Nucleus accumbens (tissue), 56 donors: Measurements from ENCODE around the gene ZNF330.

Experiments
- DNase-seq, 56 donors: peaks; one replicate each; lab custom pipeline; 2025; lab: John Stamatoyannopoulos, UW

ZNF330 gene

GRCh38 chr4:141229408-141230101 is 8.9 kb downstream of the ZNF330 start:
- peak in 1 of 56 donors; percentile 1 for DNase-seq

- DNase-seq: no peak
Observed at GRCh38 chr4:141233673-141234072, 13.0 kb downstream of the ZNF330 start.

- no peak for DNase-seq
Observed at GRCh38 chr4:141238186-141238585, 17.5 kb downstream of the ZNF330 start.

- no peak for DNase-seq
Observed at GRCh38 chr4:141240259-141240658, 19.6 kb downstream of the ZNF330 start.

GRCh38 chr4:141240671-141241070 is 20.0 kb downstream of the ZNF330 start:
- DNase-seq: no peak

GRCh38 chr4:141241986-141242385 is 21.3 kb downstream of the ZNF330 start:
- no peak for DNase-seq

DNA sequence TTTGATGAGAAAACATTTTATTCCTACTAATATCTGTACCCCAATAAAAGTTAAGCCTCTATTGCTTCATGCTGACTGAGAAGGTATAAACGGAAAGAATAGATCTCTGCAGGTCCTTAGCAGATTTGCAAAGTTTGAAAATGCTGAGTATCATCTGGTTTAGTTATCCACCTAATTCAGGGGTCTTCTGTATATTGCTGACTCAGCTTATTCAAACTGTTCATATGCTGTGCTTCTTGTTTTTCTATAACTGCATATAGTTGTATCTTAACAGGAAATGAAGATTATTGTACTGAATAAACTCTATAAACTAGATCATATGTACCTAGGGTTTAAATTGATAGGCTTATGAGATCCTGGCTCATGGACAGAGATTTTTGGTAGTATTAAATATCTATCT is 23.7 kb downstream of the ZNF330 start:
- no peak for DNase-seq

DNA sequence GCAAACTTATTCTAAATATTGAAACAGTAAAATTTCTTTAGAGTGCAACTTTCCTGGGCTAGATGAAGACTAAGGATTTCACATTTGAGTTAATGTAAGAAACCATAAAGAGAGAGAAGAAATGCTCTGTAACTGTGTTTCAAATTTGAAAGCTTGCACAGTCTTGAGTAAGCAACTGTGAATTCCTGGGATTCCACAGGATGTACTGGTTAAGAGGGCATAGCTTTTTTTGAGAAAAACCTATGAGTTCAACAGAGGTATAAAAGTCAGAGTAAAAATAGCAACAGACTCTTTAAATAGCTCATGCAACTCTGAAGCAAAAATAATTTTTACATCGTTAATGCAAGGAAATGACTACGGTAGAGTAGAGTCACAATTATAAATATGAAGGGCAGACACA is 25.5 kb downstream of the ZNF330 start:
- no peak for DNase-seq

- no peak for DNase-seq
Observed at GRCh38 chr4:141246683-141247429, 26.2 kb downstream of the ZNF330 start.

DNA sequence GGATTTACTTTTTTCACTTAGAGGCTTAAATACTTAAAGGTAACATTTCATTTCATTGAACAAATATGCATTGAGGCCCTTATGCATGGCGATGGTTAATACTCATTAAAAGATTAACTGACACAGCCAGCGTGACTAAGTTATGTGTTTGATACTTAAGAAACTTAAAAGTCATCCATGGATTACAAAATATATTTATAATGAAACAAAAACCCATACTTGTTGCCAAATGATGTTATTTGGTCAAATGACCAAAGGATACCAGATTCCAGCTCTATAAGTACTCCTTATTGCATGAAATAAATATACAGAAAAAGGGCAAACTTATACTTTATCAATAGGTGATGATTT is 26.7 kb downstream of the ZNF330 start:
- DNase-seq: no peak

DNA sequence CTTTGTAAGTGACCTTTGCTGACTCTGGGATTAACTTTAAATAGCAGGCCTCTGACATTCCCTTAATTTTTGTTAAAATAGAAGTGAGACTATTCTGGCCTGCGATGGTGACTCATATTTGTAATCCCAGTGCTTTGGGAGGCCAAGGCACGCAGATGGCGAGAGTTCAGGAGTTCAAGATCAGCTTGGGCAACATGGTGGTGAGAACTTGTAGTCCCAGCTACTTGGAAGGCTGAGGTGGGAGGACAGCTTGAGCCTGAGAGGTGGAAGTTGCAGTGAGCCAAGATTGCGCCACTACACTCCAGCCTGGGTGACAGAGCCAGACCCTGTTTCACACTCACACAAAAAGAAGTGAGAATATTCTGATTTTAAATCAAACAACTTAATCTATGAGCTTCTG is 27.3 kb downstream of the ZNF330 start:
- no peak for DNase-seq

GRCh38 chr4:141248486-141248885 is 27.8 kb downstream of the ZNF330 start:
- DNase-seq: no peak

DNA sequence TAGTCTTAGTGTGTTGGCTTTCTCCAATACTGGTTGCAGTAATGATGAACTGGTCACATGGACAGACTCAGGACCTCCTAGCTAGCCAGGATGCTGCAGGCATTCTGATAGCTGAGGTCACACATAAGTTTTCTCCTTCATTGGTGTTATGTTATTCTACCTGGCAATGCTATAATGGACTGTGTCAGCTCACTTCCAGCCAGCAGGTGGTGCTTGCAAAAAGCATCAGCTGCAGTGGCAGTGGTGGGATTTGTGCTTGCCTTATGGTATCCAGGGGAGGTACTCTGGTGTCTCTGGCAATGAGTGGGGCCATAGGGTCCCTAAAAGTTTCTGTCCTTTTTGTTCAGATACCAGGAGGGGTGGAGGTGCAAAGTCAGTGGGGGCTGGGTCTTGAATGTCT is 33.6 kb downstream of the ZNF330 start:
- no peak for DNase-seq

DNA sequence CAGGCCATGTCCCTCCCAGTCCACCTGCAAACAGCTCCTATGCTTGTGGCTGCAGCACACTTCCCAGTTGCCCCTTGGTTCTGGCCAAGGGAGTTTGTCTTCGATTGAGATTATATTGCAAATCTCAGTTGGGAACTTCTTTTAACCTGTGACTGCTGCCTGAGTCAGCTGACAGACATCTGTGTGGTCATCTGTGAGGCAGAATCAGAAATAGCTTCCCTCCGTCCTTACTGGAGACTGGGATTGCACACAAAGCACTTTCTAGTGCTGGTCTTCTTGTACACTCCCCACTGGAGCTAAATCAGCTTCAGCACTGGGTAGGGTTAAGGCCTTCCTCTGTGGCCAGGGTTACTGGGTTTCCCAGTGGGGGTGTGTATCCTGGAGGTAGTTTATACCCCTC is 34.3 kb downstream of the ZNF330 start:
- DNase-seq: no peak

DNA sequence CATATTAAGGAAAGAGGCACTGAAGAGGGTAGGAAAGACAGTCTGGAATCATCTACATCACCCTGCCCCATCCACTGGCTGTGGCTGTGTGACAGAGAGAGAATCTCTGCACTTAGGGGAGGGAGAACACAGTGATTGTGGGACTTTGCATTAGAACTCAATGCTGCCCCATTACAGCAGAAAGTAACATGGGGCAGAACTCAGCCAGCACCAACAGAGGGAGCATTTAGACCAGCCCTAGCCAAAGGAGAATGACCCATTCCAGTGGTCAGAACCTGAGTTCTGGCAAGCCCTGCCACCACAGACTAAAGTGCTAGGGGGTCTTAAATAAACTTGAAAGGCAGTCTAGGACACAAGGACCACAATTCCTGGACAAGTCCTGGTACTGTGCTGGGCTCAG is 37.9 kb downstream of the ZNF330 start:
- no peak for DNase-seq

DNA sequence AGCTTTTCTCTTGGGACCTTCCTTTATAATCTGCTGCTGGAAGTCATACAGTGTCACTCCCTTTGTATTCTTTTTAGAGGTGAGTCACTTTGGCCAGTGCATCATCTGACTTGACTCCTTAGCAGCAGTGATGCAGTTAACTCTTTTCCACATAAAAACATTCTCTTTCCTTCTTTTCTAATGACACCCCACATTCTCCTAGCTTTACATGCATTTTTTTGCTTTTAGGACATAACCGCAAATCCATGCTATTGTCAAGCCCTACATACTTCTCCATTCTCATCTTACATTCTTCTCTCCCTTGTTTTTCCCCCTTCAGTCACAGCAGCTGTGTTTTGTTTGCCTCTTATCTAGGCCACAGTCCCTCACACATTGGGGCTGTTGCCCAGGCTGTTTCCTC is 55.1 kb downstream of the ZNF330 start:
- no peak for DNase-seq

GRCh38 chr4:141283152-141283551 is 62.5 kb downstream of the ZNF330 start:
- DNase-seq: no peak

DNA sequence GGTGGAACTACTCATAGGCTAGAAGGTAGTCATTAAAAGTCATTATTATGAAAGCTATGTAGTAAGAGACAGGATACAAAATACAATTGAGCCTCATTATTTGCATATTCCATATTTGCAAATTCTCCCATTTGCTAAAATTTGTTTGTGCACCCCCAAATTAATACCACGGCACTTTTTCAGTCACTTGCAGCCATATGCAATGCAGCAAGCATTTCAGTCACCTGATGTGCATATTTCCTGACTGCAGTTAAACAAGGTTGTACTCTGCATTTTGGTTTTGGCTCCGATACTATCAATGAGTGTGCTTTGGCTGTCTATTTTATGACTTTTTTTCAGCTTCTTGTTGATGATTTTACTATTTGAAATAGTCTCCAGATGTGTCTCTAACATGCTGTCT is 62.9 kb downstream of the ZNF330 start:
- DNase-seq: no peak
